Measurements from ENCODE around the gene COX7A2.

COX7A2 gene

GRCh38 chr6:75219263-75219662 is 24.3 kb downstream of the COX7A2 start:
- no peak for DNase-seq

DNA sequence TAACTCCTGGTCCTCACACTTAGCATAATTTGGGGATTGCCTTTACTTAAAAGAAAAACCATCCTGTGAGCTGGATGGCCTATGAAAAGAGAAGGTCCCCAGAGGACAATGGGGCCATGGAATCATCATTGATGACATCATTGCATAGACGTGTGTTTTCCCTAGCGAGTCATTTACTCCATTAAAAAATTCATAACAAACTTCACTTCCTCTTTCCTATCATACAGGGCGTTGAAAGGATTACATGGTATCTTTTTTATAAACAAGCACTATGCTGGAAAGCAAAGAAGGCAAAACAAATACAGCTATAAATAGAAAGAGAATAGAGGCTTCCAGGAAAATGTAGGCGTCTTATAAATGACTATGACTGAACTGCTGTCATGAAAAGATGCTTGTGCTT is 26.4 kb downstream of the COX7A2 start:
- DNase-seq = no peak

DNA sequence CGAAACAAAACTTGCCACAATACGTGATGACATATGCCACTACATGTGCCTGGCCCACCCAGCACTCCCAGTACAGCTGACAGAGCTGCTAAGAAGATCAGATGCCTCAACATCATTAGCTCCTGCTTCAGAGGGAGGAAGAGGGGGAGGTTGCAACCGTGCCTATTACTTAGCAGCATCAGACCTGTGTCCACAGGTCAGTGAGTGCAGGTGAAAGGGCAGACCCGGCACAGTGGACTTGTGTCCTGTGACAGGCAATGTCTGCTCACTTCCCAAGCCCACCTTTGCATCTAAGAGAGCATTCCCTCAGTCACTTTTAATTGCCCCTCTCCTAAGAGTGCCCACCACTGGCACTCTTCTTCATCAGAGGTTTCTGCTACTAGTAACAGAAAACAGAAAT is 28.3 kb downstream of the COX7A2 start:
- DNase-seq = no peak

DNA sequence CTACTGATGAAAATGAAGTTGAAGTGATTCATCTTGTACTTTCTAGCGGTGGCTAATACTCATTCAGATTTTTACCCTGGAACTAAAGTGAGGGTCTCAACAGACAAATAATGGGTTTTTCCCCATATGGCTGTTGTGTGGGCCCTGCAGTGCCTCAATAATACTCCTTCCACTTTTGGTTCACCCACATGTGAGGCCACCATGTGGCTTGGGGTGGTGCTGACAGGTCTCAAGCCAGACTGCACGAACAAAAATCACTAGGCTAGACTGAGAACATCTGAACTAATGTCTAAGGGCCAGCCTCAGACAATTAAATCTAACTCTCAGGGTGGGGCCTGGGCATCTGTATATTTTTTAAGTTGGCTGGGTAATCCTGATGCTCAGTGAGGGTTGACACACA is 29.9 kb downstream of the COX7A2 start:
- DNase-seq = no peak

- no peak for DNase-seq
Measured at GRCh38 chr6:75213112-75213511, 30.5 kb downstream of the COX7A2 start.

DNA sequence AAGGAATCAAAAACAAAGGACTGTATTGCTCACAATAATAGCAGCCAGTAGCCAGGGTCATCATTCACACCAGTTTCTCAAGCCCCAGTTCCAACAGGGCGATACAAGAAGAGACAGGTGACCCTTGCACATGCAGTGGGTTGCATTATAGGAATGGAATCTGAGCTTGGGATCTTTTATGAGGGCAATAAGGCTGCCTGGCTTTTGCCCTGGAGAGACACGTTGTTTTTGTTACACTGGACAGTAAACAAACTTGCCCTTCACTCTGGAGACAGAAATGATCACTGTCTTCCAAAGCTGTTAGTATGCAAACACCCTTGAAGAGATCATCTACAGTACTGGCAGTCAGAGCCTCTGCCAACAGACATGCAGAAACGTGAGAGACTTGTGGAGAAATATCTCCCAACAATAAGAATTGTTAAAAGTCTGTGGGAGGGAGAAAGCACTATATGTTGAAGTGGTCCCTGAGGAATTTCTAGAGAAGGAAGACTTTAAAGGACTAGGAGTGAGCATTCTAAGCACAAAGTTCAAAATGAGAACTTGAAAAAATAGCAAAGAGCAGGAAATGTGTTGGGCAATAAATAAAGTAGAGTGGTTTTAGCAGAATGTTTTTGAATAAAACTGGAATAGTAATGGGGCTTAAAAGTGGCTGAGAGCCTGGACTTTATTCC is 31.5 kb downstream of the COX7A2 start:
- no peak for DNase-seq

DNA sequence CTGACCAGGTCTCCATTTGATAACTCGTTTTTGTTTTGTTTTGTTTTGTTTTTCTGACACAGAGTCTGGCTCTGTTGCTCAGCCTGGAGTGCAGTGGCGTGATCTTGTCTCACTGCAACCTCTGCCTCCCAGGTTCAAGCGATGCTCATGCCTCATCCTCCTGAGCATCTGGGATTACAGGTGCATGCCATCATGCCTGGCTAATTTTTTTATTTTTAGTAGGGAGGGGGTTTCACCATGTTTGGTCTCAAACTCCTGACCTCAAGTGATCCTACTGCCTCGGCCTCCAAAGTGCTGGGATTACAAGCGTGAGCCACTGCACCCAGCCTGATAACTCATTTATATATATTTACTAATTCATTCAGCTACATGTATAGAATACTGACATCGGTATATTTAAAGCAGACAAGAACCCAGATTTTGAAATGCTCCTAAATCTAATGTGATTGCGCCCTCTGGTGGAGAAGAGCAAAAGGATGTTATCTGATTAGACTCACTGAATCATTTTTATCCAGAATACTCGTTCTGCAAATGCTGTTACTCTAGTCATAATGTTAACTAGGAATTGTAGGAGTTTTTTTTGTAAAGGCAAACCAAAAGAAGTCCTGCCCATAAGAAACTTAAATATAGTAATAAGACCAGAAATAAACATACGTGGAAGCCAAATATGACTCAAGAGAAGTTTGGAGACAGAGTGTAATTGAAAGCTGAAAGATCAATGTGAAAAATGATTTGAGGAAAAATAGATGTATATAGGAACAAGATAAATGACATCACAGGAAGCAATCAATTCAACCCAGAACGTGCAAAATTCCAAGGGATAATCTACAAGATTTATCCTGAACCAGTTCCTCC is 32.5 kb downstream of the COX7A2 start:
- peak; percentile 24 to 79 (median 77) for DNase-seq

- DNase-seq = no peak
Measured at GRCh38 chr6:75209184-75209723, 34.3 kb downstream of the COX7A2 start.

GRCh38 chr6:75208298-75209183 is 35.1 kb downstream of the COX7A2 start:
- DNase-seq = peak; percentile 72 to 87 (median 78)

DNA sequence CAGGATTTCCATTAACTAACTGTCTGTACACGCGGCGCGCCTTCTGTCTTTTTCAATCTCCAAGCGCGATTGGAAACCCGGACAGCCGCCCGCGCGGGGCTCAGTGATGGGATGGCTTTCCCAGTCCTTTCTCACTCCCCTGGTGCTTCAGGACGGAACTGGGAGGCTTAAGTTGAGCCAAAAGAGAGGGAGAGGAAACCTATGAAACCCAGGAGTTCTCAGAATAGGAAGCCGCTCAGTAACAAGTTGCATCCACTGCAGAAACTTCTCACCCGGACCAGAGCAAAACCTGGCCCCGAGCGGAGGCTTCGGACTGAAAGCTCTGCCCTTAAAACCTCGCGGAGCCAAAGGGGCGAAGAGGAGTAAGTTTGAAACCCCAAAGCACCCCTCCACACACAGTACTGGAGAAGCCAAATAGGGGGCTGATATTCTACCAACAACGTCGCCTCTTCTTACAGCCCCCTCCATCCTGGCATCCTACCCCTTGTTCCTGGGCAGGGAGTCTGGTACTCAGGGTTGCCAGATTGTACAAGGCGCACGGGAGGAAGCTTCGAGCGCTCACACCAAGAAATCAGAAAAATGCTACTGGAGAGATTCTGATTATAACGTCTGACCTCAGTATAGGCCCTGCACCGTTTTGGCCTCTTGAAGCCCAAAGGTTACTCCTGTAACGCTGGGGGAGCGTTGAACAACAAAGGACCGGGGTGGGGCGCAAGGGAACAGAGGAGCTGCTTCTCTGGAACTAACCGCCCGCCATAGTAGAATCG is 36.8 kb downstream of the COX7A2 start:
- DNase-seq = no peak

- DNase-seq = peak; percentile 60 to 75 (median 65)
Measured at GRCh38 chr6:75205776-75206575, 37.6 kb downstream of the COX7A2 start, which contains the start of gene COL12A1. Gene COL12A1, minus strand, starts transcription at chr6:75206053. Its CDS starts 3,261 bp downstream, at chr6:75202792.

DNA sequence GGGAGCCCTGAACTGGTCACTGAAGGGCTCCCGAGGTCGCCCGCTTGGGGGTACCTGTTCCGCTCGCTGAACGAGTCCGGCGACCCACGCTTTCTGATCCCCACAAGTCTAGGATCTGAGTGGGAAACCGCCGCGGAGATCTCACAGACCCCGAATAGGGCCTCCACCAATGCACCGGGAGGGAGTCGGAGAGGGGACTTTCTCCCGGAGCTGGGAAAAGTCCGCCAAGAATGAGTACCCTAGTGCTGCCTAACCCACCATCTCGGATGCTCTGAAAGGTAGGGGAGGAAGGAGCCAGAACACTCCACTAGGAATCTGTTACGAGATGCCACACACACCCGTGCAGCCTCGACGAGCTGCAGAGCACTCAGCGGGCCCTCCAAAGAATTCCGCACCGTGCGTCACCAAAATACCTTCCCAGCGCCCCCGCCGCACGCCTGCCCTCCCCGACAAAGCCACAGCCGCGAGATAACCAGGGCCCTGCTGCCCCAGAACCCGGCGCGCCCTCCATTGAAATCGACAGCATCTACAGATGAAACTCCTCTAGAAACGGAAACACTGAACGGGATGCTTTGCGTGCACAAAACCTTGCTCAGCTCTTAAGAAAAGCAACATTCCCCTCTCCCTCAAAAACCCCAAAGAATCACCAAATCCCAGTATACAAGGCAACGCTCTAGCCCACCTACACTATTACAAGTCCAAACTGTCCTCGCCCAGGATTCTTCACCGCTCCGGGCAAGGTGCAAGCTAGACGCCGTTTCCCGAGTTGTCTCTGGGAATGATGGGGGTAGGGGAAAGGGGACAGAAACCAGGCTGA is 38.4 kb downstream of the COX7A2 start:
- DNase-seq = peak; percentile 26 to 47 (median 46)

GRCh38 chr6:75204217-75204958 is 39.2 kb downstream of the COX7A2 start:
- peak; percentile 38 to 70 (median 67) for DNase-seq

- no peak for DNase-seq
Measured at GRCh38 chr6:75203721-75204120, 39.9 kb downstream of the COX7A2 start.

- DNase-seq = no peak
Measured at GRCh38 chr6:75202676-75203131, 40.9 kb downstream of the COX7A2 start.

DNA sequence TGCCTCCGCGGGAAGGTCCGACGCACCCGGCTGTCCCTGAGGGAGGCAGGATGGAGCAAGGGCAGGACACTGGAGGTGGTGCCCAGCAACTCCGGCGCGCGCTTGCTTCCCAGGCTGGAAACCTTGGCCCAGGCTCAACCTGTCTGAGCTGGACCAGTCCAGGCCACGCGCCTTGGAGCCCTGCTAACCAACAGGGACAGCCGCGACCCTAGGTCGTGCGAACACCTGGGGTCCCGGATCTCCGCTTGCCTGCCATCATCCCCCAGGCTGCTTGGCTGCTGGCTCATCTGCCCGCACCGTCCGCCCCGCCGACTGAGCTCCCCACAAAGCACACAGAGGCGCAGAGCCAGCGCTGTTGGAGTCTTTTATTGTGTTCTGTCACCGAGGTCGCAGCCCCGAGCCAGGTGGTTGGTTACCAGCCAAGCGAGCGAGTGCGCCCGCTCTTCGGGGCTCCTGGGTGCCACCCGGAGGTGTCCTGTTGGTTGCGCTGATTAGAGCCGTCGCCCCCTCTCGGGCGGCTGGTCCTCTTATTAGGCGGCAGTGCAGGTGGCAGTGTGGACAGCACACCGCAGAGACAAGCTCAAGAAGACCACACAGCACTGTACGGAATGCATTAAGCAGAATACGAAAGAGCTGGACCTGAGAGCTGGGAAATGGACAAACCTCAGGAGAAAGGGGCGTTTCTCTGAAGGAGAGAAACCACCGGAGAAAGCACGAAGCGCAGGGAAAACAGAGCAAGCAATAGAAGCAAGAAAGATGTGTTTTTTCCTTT is 41.5 kb downstream of the COX7A2 start:
- DNase-seq = peak in 2 of 3 experiments; percentile 19 to 47

- no peak for DNase-seq
Measured at GRCh38 chr6:75201021-75201420, 42.6 kb downstream of the COX7A2 start.

DNA sequence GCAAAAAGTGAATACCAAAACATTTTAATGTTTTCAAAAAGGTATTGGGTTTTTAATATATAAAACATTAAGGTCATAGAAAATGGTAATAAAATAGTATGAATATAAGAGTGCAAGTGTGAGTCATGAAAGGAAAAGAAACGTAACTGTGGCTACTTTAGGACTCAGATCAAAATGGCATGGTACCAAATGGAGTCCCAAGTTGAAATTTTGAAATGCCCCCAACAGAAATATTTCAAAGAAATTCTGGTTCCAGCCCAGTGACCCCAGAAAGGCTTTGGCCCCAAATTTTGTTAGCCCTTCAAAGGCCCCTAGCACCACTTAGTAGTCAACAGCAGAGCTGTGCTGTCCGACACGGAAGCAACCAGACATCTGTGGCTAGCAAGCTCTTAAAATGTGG is 43.7 kb downstream of the COX7A2 start:
- no peak for DNase-seq
